RWPE1 (cell line): Measurements from ENCODE around the gene USP32.

ENCODE experiments used
- CTCF ChIA-PET: fragments of 350-600 bp; sonication (Branson Sonifier 250); formaldehyde crosslinking; extraction: SDS; loops from one replicate; lab custom pipeline; 2021; lab: Yijun Ruan, JAX
- POLR2A ChIA-PET: fragments of 400-600 bp; formaldehyde crosslinking; extraction: SDS; loops from one replicate; lab custom pipeline; 2020; ENCODE audit warnings: antibody characterized with exemption; ENCODE audit not compliant: low non-redundant PET; lab: Yijun Ruan, JAX
- DNase-seq: peaks from one replicate; pipeline ENCODE4 v3.0.0; 2012; ENCODE audit warnings: low spot score
- H3K27ac ChIP-seq: fragments of 450-650 bp; 2 replicates; pipeline ENCODE4 v1.5.1; 2017
- CTCF ChIP-seq: fragments of 450-650 bp; conservative IDR thresholded peaks from 2 replicates; pipeline ENCODE4 v1.5.1; 2017; ENCODE audit warnings: low read depth, mild to moderate bottlenecking

USP32 gene

GRCh38 chr17:60296177-60296576 is 95.8 kb downstream of the USP32 start:
- no peak overlapping the region for H3K27ac ChIP-seq
- CTCF ChIA-PET, result no interaction called here
- POLR2A ChIA-PET, result no interaction called here
- DNase-seq, result no peak
- TF ChIP-seq CTCF, result no peak

- no peak for DNase-seq
- ChIA-PET POLR2A (no interaction called here), CTCF (no interaction called here)
- no peak overlapping the region for H3K27ac ChIP-seq
- TF ChIP-seq CTCF, result no peak
These were observed 98.2 kb downstream of the USP32 start for GRCh38 chr17:60293580-60294335.

GRCh38 chr17:60292697-60293096 is 99.2 kb downstream of the USP32 start:
- CTCF ChIA-PET, result no interaction called here
- DNase-seq, result no peak
- POLR2A ChIA-PET, result no interaction called here
- no peak for TF ChIP-seq CTCF
- H3K27ac ChIP-seq, result no peak overlapping the region

DNA sequence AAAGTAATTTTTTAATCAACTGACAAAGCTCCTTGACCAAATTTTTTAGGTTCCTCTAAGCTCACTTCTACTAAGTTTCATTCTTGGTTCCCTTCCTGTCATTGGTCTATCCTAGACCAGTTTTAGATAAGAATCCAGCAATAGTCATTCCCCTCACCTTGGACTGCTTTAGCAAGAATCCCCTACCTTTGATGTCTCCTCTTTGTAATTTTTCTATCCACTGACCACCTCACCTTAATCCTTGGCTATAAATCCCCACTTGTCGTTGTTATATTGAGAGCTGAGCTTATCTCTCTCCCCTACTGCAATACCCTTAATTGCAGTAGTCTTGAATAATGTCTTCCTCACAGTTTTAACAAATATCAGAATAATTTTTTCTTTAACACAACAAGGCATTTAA is 107.2 kb downstream of the USP32 start:
- no peak for TF ChIP-seq CTCF
- CTCF ChIA-PET, result interaction anchor here (0.6 kb wide), 1 partner anchor 11 kb away, joined by 4 read pairs; no protein-coding TSS in a partner anchor
- H3K27ac ChIP-seq, result no peak overlapping the region
- POLR2A ChIA-PET, result no interaction called here
- no peak for DNase-seq

DNA sequence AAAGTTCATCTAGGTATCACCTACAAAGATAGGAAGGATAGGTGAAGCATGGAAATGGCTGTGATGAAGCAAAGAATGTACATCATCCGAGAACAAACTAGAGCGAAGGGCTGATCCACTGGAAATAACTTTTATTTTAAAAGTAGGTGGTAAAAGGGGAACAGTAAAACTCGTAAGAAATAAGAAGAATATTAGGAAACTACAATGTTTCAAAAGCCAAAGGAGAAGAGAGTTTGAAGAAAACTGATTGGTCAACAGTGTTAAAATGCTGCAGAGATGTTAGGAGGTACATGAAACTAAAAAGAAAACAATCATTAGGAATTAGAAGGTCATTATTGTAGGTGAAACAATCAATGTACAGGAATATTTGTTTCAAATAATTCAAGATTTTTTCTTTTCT is 108.1 kb downstream of the USP32 start:
- DNase-seq, result no peak
- TF ChIP-seq CTCF, result no peak
- H3K27ac ChIP-seq, result no peak overlapping the region
- POLR2A ChIA-PET, result no interaction called here
- CTCF ChIA-PET, result no interaction called here

GRCh38 chr17:60280673-60281072 is 111.3 kb downstream of the USP32 start:
- no peak for DNase-seq
- ChIA-PET CTCF (no interaction called here), POLR2A (no interaction called here)
- no peak overlapping the region for H3K27ac ChIP-seq
- no peak for TF ChIP-seq CTCF
